ENCODE results near the gene MUC2.

Gene MUC2

GRCh38 chr11:1043563-1044096 lies 31.0 kb upstream of the MUC2 start:
- Histone ChIP-seq H4K8ac (ENCODE audit: low read depth, low read length) (no peak overlapping the region), H3K9ac (ENCODE audit: low read length) (no peak overlapping the region), H3K18ac (ENCODE audit: low read length) (no peak overlapping the region), H3K4ac (ENCODE audit: low read depth, low read length) (no peak overlapping the region), H3K79me2 (ENCODE audit: control insufficient read depth, insufficient read depth, low read length, poor library complexity) (no peaks in the 10 kb centered on the region), H3K36me3 (ENCODE audit: control insufficient read depth in 1 of 2, insufficient read depth in 2 of 2, low read length in 2 of 2) (no peaks in the 10 kb centered on the region), H3K9me3 (ENCODE audit: insufficient read depth, low read depth, low read length) (peaks cover 4% of the 10 kb centered on the region), H3K79me1 (ENCODE audit: low read length) (no peaks in the 10 kb centered on the region), H2BK120ac (ENCODE audit: insufficient read depth, low read length, poor library complexity) (no peak overlapping the region), H2BK5ac (ENCODE audit: low read depth, low read length, poor library complexity) (no peak overlapping the region), H3K4me1 (ENCODE audit: control insufficient read depth in 1 of 2, insufficient read depth in 2 of 2, low read length in 2 of 2) (peaks cover 2 to 3% of the 10 kb centered on the region in 2 experiments), H3K23ac (ENCODE audit: low read length) (no peak overlapping the region), H3K27me3 (ENCODE audit: insufficient read depth, low read length) (no peaks in the 10 kb centered on the region), H3K4me3 (ENCODE audit: low read depth, low read length) (no peak overlapping the region), H3K4me2 (ENCODE audit: low read length) (no peak overlapping the region), H2AFZ (ENCODE audit: insufficient read depth, low read length, poor library complexity) (no peak overlapping the region), H4K91ac (ENCODE audit: low read depth, low read length) (no peak overlapping the region), H3K14ac (ENCODE audit: low read length) (no peak overlapping the region), H4K12ac (ENCODE audit: low read depth, low read length) (no peak overlapping the region), H2BK12ac (ENCODE audit: low read length) (no peak overlapping the region), H3K27ac (ENCODE audit: low read depth, low read length) (no peak overlapping the region), H2AK5ac (ENCODE audit: low read length) (no peak overlapping the region)
- no CpG with 5 or more reads among the region's 20 CpGs for WGBS (ENCODE audit: extremely low coverage, insufficient coverage, insufficient read length)
- no peak for DNase-seq

GRCh38 chr11:1044160-1044559 lies 30.5 kb upstream of the MUC2 start:
- Histone ChIP-seq H2AFZ (ENCODE audit: insufficient read depth, low read length, poor library complexity) (no peak overlapping the region), H2BK12ac (ENCODE audit: low read length) (no peak overlapping the region), H3K4me1 (ENCODE audit: control insufficient read depth in 1 of 2, insufficient read depth in 2 of 2, low read length in 2 of 2) (peaks cover 2 to 3% of the 10 kb centered on the region in 2 experiments), H3K4me3 (ENCODE audit: low read depth, low read length) (no peak overlapping the region), H3K27ac (ENCODE audit: low read depth, low read length) (no peak overlapping the region), H3K27me3 (ENCODE audit: insufficient read depth, low read length) (no peaks in the 10 kb centered on the region), H3K79me1 (ENCODE audit: low read length) (no peaks in the 10 kb centered on the region), H3K23ac (ENCODE audit: low read length) (no peak overlapping the region), H2BK120ac (ENCODE audit: insufficient read depth, low read length, poor library complexity) (no peak overlapping the region), H4K12ac (ENCODE audit: low read depth, low read length) (no peak overlapping the region), H2AK5ac (ENCODE audit: low read length) (no peak overlapping the region), H3K9me3 (ENCODE audit: insufficient read depth, low read depth, low read length) (no peaks in the 10 kb centered on the region), H2BK5ac (ENCODE audit: low read depth, low read length, poor library complexity) (no peak overlapping the region), H4K91ac (ENCODE audit: low read depth, low read length) (no peak overlapping the region), H3K14ac (ENCODE audit: low read length) (no peak overlapping the region), H4K8ac (ENCODE audit: low read depth, low read length) (no peak overlapping the region), H3K79me2 (ENCODE audit: control insufficient read depth, insufficient read depth, low read length, poor library complexity) (no peaks in the 10 kb centered on the region), H3K18ac (ENCODE audit: low read length) (no peak overlapping the region), H3K9ac (ENCODE audit: low read length) (no peak overlapping the region), H3K36me3 (ENCODE audit: control insufficient read depth in 1 of 2, insufficient read depth in 2 of 2, low read length in 2 of 2) (no peaks in the 10 kb centered on the region), H3K4ac (ENCODE audit: low read depth, low read length) (no peak overlapping the region), H3K4me2 (ENCODE audit: low read length) (no peak overlapping the region)
- DNase-seq = no peak
- WGBS (ENCODE audit: extremely low coverage, insufficient coverage, insufficient read length) = no CpG with 5 or more reads among the region's 6 CpGs

GRCh38 chr11:1047595-1048156 lies 27.0 kb upstream of the MUC2 start:
- Histone ChIP-seq H4K12ac (ENCODE audit: low read depth, low read length) (no peak overlapping the region), H3K4ac (ENCODE audit: low read depth, low read length) (no peak overlapping the region), H3K79me1 (ENCODE audit: low read length) (no peaks in the 10 kb centered on the region), H3K18ac (ENCODE audit: low read length) (no peak overlapping the region), H3K4me3 (ENCODE audit: low read depth, low read length) (no peak overlapping the region), H3K9ac (ENCODE audit: low read length) (no peak overlapping the region), H3K27ac (ENCODE audit: low read depth, low read length) (no peak overlapping the region), H2BK12ac (ENCODE audit: low read length) (no peak overlapping the region), H2BK5ac (ENCODE audit: low read depth, low read length, poor library complexity) (no peak overlapping the region), H3K4me1 (ENCODE audit: control insufficient read depth in 1 of 2, insufficient read depth in 2 of 2, low read length in 2 of 2) (peaks cover 2 to 3% of the 10 kb centered on the region in 2 experiments), H3K9me3 (ENCODE audit: insufficient read depth, low read depth, low read length) (no peaks in the 10 kb centered on the region), H3K36me3 (ENCODE audit: control insufficient read depth in 1 of 2, insufficient read depth in 2 of 2, low read length in 2 of 2) (no peaks in the 10 kb centered on the region), H4K8ac (ENCODE audit: low read depth, low read length) (no peak overlapping the region), H3K23ac (ENCODE audit: low read length) (no peak overlapping the region), H3K14ac (ENCODE audit: low read length) (no peak overlapping the region), H4K91ac (ENCODE audit: low read depth, low read length) (no peak overlapping the region), H3K4me2 (ENCODE audit: low read length) (no peak overlapping the region), H2AFZ (ENCODE audit: insufficient read depth, low read length, poor library complexity) (no peak overlapping the region), H3K27me3 (ENCODE audit: insufficient read depth, low read length) (no peaks in the 10 kb centered on the region), H2AK5ac (ENCODE audit: low read length) (no peak overlapping the region), H2BK120ac (ENCODE audit: insufficient read depth, low read length, poor library complexity) (no peak overlapping the region), H3K79me2 (ENCODE audit: control insufficient read depth, insufficient read depth, low read length, poor library complexity) (no peaks in the 10 kb centered on the region)
- DNase-seq = no peak
- WGBS (ENCODE audit: extremely low coverage, insufficient coverage, insufficient read length) = no CpG with 5 or more reads among the region's 22 CpGs

GRCh38 chr11:1048375-1049070 lies 26.2 kb upstream of the MUC2 start:
- no peak overlapping the region for H2AFZ ChIP-seq (ENCODE audit: insufficient read depth, low read length, poor library complexity)
- no peak overlapping the region for H3K4ac ChIP-seq (ENCODE audit: low read depth, low read length)
- H4K12ac ChIP-seq (ENCODE audit: low read depth, low read length) = no peak overlapping the region
- no peak overlapping the region for H3K18ac ChIP-seq (ENCODE audit: low read length)
- no CpG with 5 or more reads among the region's 25 CpGs for WGBS (ENCODE audit: extremely low coverage, insufficient coverage, insufficient read length)
- no peak overlapping the region for H4K8ac ChIP-seq (ENCODE audit: low read depth, low read length)
- no peak overlapping the region for H2BK5ac ChIP-seq (ENCODE audit: low read depth, low read length, poor library complexity)
- H2AK5ac ChIP-seq (ENCODE audit: low read length) = no peak overlapping the region
- no peaks in the 10 kb centered on the region for H3K27me3 ChIP-seq (ENCODE audit: insufficient read depth, low read length)
- H3K14ac ChIP-seq (ENCODE audit: low read length) = no peak overlapping the region
- peaks cover 2% of the 10 kb centered on the region for H3K9me3 ChIP-seq (ENCODE audit: insufficient read depth, low read depth, low read length)
- H3K27ac ChIP-seq (ENCODE audit: low read depth, low read length) = no peak overlapping the region
- no peak overlapping the region for H4K91ac ChIP-seq (ENCODE audit: low read depth, low read length)
- H3K23ac ChIP-seq (ENCODE audit: low read length) = no peak overlapping the region
- no peak overlapping the region for H2BK12ac ChIP-seq (ENCODE audit: low read length)
- peaks cover 2 to 3% of the 10 kb centered on the region in 2 experiments for H3K4me1 ChIP-seq (ENCODE audit: control insufficient read depth in 1 of 2, insufficient read depth in 2 of 2, low read length in 2 of 2)
- no peak overlapping the region for H3K9ac ChIP-seq (ENCODE audit: low read length)
- no peak overlapping the region for H2BK120ac ChIP-seq (ENCODE audit: insufficient read depth, low read length, poor library complexity)
- H3K4me3 ChIP-seq (ENCODE audit: low read depth, low read length) = peak overlapping the region; percentile 20
- H3K79me1 ChIP-seq (ENCODE audit: low read length) = no peaks in the 10 kb centered on the region
- H3K4me2 ChIP-seq (ENCODE audit: low read length) = no peak overlapping the region
- no peaks in the 10 kb centered on the region for H3K79me2 ChIP-seq (ENCODE audit: control insufficient read depth, insufficient read depth, low read length, poor library complexity)
- H3K36me3 ChIP-seq (ENCODE audit: control insufficient read depth in 1 of 2, insufficient read depth in 2 of 2, low read length in 2 of 2) = no peaks in the 10 kb centered on the region
- no peak for DNase-seq
